ENCODE data around the gene WNT1.

Gene WNT1

DNA sequence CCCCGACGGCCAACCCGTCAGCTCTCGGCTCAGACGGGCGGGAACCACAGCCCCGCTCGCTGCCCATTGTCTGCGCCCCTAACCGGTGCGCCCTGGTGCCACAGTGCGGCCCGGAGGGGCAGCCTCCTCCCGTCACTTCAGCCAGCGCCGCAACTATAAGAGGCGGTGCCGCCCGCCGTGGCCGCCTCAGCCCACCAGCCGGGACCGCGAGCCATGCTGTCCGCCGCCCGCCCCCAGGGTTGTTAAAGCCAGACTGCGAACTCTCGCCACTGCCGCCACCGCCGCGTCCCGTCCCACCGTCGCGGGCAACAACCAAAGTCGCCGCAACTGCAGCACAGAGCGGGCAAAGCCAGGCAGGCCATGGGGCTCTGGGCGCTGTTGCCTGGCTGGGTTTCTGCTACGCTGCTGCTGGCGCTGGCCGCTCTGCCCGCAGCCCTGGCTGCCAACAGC, at the start of gene WNT1:
TSS of gene WNT1 (plus strand) at position 32 of the 450 bp plus-strand sequence. CDS start at position 361, 329 bp downstream.
- DNase-seq = no peak

DNA sequence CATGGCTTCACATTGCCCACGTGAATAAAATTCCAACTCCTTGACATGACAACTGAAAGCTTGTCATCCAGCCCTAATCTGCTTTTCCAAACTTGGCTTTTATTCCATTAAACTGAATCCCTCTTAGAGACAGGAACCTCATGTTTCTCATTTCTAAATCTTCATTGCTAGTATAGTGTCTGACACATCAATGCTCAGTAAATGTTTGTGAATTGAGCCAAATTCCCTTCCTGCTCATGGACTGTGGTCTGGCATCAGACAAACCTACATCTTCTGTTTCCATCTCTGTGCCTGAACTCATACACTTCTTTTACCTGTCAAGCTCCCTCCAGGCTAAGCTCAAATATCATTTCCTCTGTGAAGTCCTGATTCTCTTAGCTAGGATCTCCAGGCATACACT, 48.6 kb upstream of the WNT1 start:
- DNase-seq = no peak

DNA sequence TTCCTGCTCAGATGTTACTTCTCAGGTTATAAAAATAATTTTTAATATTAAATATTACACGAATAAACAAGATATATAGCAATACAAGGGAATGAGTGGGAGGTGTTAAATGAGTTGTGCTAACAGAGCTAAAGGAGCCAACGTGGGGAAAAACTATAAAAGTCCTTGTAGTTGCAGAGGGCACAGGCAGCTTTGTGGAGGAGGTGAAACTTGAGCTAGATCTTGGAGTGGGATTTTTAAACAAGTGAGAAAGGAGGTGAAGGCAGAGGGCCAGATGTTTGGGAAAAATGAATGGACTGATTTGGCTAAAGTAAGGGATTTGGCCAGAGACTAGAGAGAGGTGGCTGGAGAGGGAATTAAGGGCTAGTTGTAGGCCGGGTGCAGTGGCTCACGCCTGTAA, 47.6 kb upstream of the WNT1 start:
- no peak for DNase-seq

DNA sequence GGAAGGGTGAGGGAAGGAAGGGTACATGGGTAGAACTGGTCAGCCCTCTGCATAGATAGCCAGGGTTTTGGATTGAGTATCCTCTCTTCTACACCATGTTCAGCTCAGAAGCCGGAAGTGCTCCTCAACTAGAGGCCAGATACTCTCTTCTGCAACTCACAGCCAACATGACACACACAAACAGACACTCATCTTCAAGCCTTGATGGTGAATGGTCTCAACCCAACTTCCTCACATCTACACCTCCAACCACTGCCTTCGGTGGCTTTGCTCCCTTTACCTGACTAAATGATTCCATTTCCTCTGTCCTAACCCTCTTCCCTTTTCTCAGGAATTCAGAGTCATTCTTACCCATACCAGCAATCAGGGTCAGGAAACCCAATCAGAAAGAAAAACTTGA, 45.2 kb upstream of the WNT1 start:
- no peak for DNase-seq

DNA sequence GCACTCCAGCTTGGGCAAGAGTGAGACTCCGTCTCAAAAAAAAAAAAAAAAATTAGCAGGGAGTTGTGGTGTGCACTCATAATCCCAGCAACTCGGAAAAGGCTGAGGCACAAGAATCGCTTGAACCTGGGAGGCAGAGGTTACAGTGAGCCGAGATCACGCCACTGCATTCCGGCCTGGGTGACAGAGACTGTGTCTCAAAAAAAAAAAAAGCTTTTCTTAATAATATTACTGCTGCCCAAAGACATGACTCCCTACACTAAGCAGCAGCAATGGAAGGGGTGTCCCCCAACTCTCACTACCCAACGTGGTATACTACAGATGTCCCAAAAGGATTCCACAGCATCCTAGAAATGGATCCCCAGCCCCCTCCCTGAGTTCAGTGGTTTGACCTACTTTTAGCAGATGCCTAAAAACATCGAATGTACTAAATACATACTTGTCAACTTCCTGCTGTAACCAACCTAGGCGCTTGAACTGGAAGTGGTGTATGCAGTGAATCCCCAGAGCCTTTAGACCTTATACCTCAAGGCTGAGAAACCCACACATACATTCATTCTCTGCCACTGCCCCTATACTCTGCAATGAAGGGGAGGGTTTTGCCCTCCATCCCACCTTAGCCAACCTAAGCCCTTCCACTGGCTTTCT, 44.3 kb upstream of the WNT1 start:
- DNase-seq = no peak

DNA sequence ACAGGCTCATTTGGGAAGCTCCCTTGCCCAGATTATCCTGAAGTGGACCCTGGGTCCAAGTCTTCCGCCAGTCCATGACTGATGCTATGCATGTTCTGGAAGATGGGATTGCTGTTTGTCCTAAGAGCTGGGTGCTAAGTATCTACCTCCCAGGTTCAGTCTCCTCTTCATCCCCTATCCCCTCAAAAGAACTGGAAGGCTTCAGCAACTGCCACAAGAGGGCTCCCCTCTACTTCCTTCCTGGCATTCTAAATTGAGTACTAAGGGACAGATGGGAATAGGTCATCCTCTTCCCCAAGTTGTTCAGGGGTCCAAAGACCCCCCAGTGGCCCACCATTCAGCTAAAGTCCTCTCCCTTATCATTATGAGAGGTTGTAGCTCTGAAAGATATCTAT, 43.8 kb upstream of the WNT1 start:
- no peak for DNase-seq

DNA sequence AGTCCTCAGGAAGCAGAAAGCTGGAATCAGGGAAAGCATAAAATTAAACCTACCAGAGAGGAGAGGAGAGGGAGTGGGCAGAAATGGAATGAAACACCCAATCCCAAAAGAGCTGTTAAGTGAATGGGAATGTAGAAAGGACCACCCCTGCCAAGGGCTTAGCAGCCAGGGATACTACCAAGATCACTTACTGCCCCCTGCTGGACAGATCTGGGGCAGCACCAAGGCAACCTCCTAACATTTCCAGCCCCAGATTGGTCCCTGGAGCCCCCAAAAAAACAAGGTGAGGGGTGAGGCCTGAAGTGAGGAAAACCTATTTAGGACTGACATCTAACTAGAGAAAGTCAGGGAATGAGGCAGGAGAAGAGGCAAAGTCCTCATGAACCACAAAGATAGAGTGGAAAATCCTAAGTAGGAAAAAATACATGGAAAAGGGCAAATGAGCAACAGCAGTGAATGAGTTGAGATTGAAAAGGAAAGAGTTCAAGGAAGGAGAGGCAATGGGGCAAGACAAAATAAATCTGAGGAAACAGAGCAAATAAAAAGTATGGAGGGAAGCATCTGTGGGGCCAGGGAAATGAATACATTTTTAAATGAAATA, 41.6 kb upstream of the WNT1 start:
- peak; percentile 4 for DNase-seq

DNA sequence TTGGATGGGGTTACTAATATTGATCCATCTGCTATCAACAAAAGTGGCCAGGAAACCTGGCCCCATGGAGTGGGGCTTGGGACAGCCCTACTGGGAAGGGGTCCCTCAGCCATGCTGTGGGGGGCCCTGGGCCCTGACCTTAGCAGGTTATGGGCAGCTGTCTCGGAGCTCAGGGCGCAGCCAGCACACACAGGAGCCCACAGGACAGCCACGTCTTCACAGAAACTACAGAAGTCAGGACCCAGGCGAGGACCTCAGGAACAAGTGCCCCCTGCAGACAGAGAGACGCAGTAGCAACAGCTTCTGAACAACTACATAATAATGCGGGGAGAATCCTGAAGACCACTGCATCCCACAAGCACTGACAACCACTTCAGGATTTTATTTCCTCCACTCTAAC, 41.0 kb upstream of the WNT1 start:
- DNase-seq = no peak

DNA sequence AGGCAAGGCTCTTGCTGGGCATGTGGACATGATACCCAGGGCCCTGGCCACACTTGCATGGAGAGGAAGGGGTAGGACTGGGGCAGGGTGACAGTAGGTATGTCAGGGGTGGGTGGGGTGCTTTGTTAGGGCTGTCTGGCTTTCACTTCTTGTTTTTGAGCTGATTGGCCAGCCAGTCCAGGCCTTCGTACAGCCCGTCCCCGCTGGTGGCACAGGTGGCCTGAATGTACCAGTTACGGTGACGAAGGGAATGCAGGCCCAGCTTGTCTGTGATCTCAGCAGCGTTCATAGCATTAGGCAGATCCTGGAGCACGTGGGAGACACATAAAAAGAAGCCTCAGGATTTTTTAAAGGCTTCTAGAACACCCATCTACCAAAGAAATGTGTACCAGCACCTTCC, 39.3 kb upstream of the WNT1 start:
- no peak for DNase-seq

DNA sequence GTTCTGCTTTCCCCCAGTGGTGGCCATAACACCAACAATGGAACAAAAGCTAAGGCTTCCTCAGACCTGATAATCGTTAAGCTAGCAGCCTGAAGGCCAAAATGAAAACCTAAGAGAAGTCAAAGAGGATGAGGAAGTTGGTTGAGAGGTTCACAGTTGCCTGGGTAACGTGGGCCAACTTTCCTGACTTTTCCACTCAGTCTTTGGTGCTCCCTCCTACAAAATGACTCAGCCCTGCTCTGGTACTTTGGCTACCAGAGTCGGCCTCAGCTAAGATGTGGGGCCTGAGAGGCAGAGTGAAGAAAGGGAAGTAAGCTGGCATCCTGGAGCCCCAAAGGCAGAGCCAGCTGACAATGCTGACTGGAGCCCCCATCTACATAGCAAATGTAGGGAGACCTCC, 37.9 kb upstream of the WNT1 start:
- DNase-seq = no peak

DNA sequence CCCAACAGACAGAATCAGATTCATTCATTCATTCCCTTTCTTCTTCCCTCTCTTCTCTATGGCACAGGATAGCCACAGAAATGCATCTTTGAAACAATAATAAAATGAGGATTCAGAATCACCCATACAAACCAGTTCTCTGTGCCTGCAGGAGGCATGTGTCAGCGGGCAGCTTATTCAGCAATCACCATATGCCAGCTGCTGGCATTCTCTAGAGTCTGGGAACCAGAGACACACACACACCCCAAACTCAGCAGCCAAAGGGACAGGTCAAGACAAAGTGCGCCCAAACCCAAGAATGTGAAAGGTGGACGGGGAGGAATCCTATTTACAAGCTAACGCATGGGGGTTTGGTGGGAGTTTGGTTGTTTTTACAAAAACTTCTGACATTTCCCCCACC, 34.9 kb upstream of the WNT1 start:
- DNase-seq = no peak

DNA sequence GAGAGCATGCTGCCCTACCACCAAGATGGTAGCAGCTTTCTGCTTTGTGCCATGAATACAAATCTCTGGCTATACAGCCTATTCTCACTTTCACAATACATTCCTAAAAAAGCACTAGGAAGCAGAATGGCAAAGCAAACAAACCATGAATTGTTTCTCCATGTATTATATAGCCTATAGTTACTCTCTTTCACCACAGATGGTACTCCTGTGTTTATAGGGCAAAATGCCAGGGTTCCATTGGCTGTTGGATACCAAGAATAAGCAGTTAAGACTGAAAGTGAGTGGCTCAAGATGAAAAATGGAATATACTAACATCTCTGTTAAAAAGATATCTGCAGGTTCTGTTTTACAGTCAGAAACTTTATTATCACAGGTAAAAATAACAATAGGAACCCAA, 31.9 kb upstream of the WNT1 start:
- peak; percentile 12 for DNase-seq

DNA sequence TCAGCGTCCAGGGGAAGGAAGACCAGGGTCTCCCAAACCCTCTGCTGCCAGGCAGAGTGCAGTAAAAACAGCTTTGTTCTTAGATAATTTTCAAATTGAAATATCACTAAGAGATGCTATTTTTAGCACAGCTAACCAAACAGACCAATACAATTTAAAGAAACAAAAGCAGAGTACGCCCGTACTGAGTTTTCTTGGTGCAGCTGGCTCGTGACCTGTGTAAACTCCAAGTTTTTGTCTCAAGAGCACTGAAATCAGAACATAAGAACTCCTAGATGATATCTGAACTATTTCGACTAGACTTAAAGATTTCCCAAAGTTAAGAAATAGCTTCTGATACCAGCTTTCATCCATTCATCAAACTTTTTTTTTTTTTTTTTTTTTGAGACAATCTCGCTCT, 31.2 kb upstream of the WNT1 start:
- DNase-seq = no peak

DNA sequence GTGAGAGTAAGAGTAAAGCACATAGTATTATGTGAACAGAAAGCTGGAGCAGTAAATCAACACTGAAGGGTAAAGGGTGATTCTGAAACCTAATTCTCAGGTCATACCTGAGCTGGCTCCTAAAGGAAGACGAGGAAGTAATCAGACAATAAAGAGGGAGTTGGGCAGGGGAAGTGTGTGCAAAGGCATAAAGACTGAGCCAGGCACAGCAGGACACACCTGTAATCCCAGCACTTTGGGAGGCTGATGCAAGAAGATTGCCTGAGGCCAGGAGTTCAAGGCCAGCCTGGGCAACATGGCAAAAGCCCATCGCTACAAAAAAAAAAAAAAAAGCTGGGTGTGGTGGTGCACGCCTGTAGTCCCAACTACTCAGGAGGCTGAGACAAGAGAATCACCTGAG, 30.4 kb upstream of the WNT1 start:
- DNase-seq = no peak

DNA sequence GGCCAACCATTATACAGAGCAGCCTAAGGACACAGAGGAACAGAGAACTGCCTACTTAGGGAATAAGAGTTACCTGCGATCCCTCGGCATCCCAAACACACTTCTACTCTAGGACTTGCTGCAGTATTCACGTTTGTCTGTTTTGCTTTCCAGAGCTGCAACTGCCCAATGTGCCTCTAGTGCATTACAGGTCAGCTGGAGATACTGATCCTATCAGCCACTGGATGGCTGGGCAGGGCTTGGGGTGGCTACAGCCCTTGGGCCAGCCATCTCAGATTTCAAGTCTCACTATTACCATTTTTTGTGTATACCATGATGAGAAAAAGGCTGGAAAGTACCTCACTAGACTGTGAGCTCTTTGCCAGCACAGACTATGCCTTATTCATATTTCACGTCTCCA, 25.4 kb upstream of the WNT1 start:
- DNase-seq = no peak

DNA sequence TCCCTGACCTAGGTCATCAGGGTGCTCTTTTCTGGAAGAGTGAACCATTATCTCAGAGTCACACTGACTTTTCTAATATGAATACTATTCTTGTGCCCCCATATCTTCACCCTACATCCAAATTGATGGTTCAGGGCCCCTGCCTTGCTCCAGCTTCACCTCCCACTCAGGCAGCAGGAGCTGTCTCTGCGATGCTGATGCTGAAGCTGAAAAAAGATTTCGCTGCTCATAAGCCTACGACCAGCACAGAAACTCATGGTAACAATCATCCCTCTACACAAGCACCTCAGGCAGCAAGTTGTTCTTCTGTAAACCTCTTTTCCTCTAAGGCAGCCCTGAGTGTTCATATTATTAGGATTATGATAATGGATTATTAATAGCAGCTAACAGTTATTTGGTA, 24.1 kb upstream of the WNT1 start:
- DNase-seq = no peak

DNA sequence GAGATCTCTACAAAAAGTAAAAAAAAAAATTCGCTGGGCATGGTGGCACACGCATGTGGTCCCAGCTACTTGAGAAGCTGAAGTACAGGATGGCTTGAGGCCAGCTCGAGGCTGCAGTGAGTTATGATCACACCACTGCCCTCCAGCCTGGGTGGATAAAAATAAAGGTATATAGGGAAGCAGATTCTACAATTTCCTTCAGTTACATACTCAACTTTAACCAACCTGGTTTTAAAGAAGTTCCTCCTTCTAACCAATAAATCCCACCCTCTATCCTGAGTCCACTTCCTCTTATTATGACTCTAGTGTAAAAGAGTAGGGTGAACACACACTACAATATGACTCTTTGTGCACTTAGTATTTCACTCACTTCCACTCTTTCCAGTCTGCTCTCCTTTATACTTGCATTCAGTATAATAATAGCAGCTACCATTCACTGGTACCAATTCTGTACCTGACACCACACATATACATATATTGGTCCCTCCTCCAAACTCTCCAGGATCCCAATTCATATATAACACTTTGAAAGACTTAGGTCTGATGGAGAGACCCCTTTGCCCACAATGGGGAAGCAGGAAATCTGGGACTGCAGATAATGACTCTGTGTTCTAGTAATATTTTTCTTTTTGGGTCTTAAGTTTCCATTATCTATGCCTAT, 23.2 kb upstream of the WNT1 start:
- no peak for DNase-seq

DNA sequence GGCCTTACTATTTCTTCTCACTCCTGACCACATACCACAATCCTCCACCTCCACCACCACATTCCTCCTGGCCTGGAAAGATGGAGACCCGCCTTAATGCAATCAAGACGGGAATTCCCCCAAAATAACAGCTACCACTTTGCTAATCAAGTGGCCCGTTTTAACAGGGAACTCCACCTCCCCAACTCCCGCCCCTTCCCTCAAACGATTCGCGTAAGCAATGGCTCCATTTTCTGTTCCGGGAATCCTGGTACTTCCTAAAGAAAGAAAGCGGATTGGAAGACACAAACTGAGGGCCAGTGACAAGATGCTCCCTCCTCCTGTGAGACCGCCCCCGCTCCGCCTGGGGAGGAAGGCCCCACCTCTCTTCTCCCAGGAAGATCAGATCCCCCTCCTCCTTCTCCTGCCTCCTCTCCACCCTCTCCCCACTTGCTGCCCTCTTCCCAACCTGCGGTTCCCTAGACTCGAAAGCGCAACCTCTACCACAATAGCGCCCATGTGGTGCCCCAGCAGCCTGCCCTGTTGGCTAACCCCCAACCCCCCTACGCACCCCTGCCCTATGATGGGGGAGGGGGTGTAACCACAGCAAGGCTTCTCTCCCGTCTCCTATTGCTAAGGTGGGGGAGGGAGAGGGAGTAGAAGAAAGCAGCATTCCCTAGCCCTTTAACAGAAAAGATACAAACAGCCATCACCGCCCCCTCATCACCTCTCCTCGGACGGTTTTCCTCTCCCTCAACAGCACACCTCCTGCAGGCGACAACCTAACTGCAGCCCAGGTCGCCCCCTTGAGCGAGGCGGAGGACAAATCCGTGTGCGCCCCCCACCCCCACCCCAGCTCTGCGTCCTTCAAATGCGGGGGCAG, 21.6 kb upstream of the WNT1 start:
- DNase-seq = peak; percentile 45

DNA sequence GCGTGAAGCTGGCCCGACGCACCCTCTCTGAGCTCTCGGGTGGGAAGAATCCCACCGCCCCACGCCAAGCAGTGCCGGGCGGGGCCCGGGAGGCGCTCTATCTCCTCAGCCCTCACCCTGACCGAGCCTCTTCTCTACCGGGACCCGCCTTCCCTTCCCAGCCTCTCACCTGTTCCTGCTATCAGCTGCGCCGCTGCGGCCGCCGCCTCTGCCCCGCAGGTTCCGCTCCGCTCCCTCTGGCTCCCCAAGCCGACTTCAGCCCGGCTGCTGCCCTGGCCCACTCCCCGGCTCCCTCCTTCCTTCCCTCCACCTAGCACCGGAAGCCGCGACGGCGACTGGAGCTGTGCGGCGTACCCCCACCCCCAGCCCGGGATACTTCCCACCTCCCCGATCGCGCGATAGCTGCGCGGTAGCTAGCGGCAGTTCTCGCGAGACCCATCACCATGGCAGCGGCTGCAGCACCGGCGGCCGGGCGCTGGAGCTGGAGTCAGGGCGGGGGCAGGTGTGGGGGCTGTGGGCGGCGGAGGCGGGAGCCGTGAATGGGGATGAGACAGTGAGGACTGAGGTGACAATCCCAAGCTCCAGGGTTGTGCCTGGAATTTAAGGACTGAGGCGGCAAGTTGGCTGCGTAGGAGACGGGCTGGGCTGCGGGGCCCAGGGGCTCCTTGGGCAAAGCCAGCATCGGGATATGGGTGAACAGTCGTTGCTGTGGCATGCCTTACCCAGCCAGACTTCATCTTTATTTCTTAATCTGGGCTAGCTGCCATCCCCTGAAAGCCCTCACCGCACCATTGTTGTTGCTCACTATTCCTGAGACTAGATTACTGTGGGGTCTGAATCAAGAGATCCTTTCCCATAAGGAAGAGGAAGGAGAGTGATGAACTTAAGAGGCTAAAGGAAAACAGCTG, 20.7 kb upstream of the WNT1 start, which contains the start of gene ARF3:
TSS of gene ARF3 (minus strand) at position 347 of the 908 bp plus-strand sequence. CDS start 16,392 bp downstream, outside the sequence.
- DNase-seq = peak; percentile 95

DNA sequence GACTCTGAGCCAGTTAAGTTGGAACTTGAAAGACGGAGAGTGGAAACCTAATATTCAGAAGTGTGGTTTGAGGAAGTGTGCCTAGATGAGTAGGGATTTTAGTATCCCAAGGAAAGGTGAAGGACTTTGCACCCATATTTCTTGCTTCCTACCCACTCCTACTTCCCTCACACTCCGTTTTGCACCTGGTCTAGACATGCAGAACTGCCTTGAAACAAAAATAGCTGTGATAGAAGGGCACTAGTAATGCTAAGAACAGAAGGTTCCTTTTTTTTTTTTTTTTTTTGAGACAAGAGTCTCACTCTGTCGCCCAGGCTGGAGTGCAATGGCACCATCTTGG, 20.1 kb upstream of the WNT1 start:
- no peak for DNase-seq

DNA sequence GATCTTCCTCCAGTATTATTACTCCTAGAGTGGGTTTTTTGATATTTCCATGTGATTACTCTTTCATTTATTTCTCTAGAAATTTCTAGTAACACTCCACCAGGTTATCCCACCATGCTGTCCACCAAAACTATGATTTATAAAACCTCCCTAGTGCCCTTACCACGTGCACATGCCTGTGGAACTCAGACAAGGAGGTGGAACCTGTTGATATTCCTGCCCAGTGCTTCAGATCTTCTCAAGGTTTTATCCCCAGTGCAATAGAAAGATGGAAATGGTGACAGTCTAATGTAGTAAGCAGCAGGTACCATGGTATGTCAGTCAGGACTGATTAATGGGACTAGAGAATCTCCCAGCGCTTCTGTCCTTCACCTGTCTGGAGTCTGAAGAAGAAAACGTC, 17.3 kb upstream of the WNT1 start:
- DNase-seq = no peak

DNA sequence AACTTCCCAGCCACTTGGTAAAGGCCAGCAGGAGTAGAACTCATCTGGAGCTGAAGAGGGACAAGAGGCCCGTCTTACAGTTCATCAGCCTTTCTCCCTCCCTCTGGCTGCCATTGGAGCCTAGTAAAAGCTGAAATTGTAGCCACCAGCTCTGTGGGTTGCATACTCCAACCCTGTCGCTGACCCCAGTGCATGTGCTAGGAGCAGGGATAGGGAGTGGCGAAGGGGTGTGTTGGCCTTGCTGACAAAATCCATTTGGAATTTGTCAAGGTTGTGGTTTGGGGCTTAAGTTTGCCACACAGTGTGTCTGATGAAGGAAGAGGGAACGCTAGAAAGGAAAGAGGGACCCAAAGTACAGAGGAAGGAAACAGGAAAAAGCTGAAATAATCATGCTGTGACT, 16.8 kb upstream of the WNT1 start:
- DNase-seq = no peak

DNA sequence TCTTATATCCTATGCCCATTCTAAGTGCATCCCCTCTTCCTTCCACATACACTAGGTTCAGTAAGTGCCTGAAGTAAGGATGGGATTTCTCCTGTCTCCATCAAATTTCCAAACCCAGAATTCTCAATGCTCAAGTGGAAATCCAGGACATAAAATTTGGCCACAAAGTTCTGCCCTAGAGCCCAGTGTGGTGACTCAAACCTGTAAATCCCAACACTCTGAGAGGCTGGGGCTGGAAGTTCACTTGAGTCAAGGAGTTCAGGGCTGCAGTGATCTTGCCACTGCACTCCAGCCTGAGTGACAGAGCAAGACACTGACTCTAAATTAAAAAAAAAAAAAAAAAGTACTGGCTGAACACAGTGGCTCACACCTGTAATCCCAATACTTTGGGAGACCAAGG, 16.3 kb upstream of the WNT1 start:
- DNase-seq = no peak
